Measurements from ENCODE around the gene ATP6V1C2. TPM values are rescaled to one million over a fixed set of nuclear protein-coding genes. Genes with fewer than 3 reads are reported as not detected.

Gene ATP6V1C2
- not detected in 2 replicates for total RNA-seq

GRCh38 chr2:10721396-10722251 lies at the start of gene ATP6V1C2:
ATP6V1C2 (plus strand) TSS chr2:10721630; CDS start chr2:10722850, 1,220 bp downstream.

GRCh38 chr2:10812362-10813162 lies 91.1 kb downstream of the ATP6V1C2 start, which contains the start of gene PDIA6:
PDIA6 (minus strand) TSS chr2:10812785; CDS start chr2:10812696, 89 bp downstream.

Other genes starting within 250 kb of the ATP6V1C2 start
- 18.6 and 21.8 TPM in 2 replicates for gene NOL10, start 31.7 kb upstream of the ATP6V1C2 start, total RNA-seq
- gene PDIA6, start 91.2 kb downstream of the ATP6V1C2 start, total RNA-seq, result 128 and 254 TPM in 2 replicates
- gene KCNF1, start 190.3 kb downstream of the ATP6V1C2 start, total RNA-seq, result not detected in 2 replicates